Measurements from ENCODE around the gene GABPB1. TPM values are rescaled to one million over a fixed set of nuclear protein-coding genes. Genes with fewer than 3 reads are reported as not detected.

The GABPB1 gene
- total RNA-seq, 1 donor from 2014 or later: 10.9 TPM

GRCh38 chr15:50233192-50233736, 121.7 kb downstream of the GABPB1 start:
- no peak overlapping the region for H3K4me3 ChIP-seq
- H3K9me3 ChIP-seq: no peaks in the 10 kb centered on the region
- no peak overlapping the region for H3K27ac ChIP-seq
- no peaks in the 10 kb centered on the region for H3K36me3 ChIP-seq
- no peaks in the 10 kb centered on the region for H3K4me1 ChIP-seq
- no peak for TF ChIP-seq CTCF (IDR thresholded peaks at IDR 0.05)
- no peak for DNase-seq (ENCODE audit: low spot score in 2 of 2)
- intact Hi-C loops (cut with DNase I): no loop called here
- H3K27me3 ChIP-seq: no peaks in the 10 kb centered on the region

- H3K4me1 ChIP-seq: no peaks in the 10 kb centered on the region
- intact Hi-C loops (cut with DNase I): no loop called here
- H3K4me3 ChIP-seq: no peak overlapping the region
- H3K27me3 ChIP-seq: no peaks in the 10 kb centered on the region
- H3K36me3 ChIP-seq: no peaks in the 10 kb centered on the region
- DNase-seq (ENCODE audit: low spot score in 2 of 2): no peak
- no peak for TF ChIP-seq CTCF (IDR thresholded peaks at IDR 0.05)
- H3K27ac ChIP-seq: no peak overlapping the region
- H3K9me3 ChIP-seq: no peaks in the 10 kb centered on the region
Measured at GRCh38 chr15:50232791-50233190, 122.2 kb downstream of the GABPB1 start.

- H3K27me3 ChIP-seq: no peaks in the 10 kb centered on the region
- intact Hi-C loops (cut with DNase I): no loop called here
- no peak for TF ChIP-seq CTCF (IDR thresholded peaks at IDR 0.05)
- H3K27ac ChIP-seq: no peak overlapping the region
- no peaks in the 10 kb centered on the region for H3K36me3 ChIP-seq
- no peak for DNase-seq (ENCODE audit: low spot score in 2 of 2)
- H3K4me3 ChIP-seq: no peak overlapping the region
- no peaks in the 10 kb centered on the region for H3K9me3 ChIP-seq
- no peaks in the 10 kb centered on the region for H3K4me1 ChIP-seq
Measured at GRCh38 chr15:50231761-50232160, 123.2 kb downstream of the GABPB1 start.

GRCh38 chr15:50229336-50229735, 125.7 kb downstream of the GABPB1 start:
- no peak for DNase-seq (ENCODE audit: low spot score in 2 of 2)
- Histone ChIP-seq H3K27ac (no peak overlapping the region), H3K4me1 (no peaks in the 10 kb centered on the region), H3K27me3 (no peaks in the 10 kb centered on the region), H3K9me3 (no peaks in the 10 kb centered on the region), H3K4me3 (no peak overlapping the region), H3K36me3 (no peaks in the 10 kb centered on the region)
- TF ChIP-seq CTCF (IDR thresholded peaks at IDR 0.05): no peak
- intact Hi-C loops (cut with DNase I): no loop called here

- no peaks in the 10 kb centered on the region for H3K36me3 ChIP-seq
- intact Hi-C loops (cut with DNase I): no loop called here
Measured at GRCh38 chr15:50228866-50229265, 126.1 kb downstream of the GABPB1 start.

More at GRCh38 chr15:50228866-50229265, 126.1 kb downstream of the GABPB1 start:
- DNase-seq (ENCODE audit: low spot score in 2 of 2): no peak
- Histone ChIP-seq H3K4me1 (no peaks in the 10 kb centered on the region), H3K4me3 (no peak overlapping the region), H3K9me3 (no peaks in the 10 kb centered on the region), H3K27ac (no peak overlapping the region), H3K27me3 (no peaks in the 10 kb centered on the region)
- no peak for TF ChIP-seq CTCF (IDR thresholded peaks at IDR 0.05)

Data from ascending aorta (tissue), 2 donors.